Measurements from ENCODE around the gene NRL.

GRCh38 chr14:24126939-24127338 lies 12.2 kb upstream of the NRL start:
- TF ChIP-seq POLR2AphosphoS5 (IDR thresholded peaks at IDR 0.05): no peak
- TF ChIP-seq CTCF (IDR thresholded peaks at IDR 0.05): no peak
- TF ChIP-seq POLR2A (IDR thresholded peaks at IDR 0.05): no peak
- TF ChIP-seq EP300 (IDR thresholded peaks at IDR 0.05): no peak
